ENCODE measurements around the gene NBPF3.

Gene NBPF3

GRCh38 chr1:21524686-21525339 is 84.9 kb downstream of the NBPF3 start:
- H3K4me3 ChIP-seq (ENCODE audit: low read depth, low read length), result no peak overlapping the region
- DNase-seq (ENCODE audit: low read depth, low spot score), result no peak
- TF ChIP-seq CTCF (IDR thresholded peaks at IDR 0.05; ENCODE audit: insufficient read depth, low read length, missing control alignments), result no peak
- ChIA-PET CTCF (interaction anchor here (1.8 kb wide), 1 partner anchor 16 kb away, joined by 4 read pairs; no protein-coding TSS in a partner anchor), POLR2A (no interaction called here)

- CTCF ChIA-PET, result interaction anchor here (1.8 kb wide), 1 partner anchor 15 kb away, joined by 4 read pairs; no protein-coding TSS in a partner anchor
- POLR2A ChIA-PET, result no interaction called here
- no peak for TF ChIP-seq CTCF (IDR thresholded peaks at IDR 0.05; ENCODE audit: insufficient read depth, low read length, missing control alignments)
- no peak for DNase-seq (ENCODE audit: low read depth, low spot score)
- H3K4me3 ChIP-seq (ENCODE audit: low read depth, low read length), result no peak overlapping the region
These were observed 85.4 kb downstream of the NBPF3 start for GRCh38 chr1:21525340-21525717.

- DNase-seq (ENCODE audit: low read depth, low spot score), result no peak
- TF ChIP-seq CTCF (IDR thresholded peaks at IDR 0.05; ENCODE audit: insufficient read depth, low read length, missing control alignments), result no peak
- ChIA-PET CTCF (no interaction called here), POLR2A (no interaction called here)
- no peak overlapping the region for H3K4me3 ChIP-seq (ENCODE audit: low read depth, low read length)
These were observed 86.5 kb downstream of the NBPF3 start for GRCh38 chr1:21526441-21526840.

- no peak overlapping the region for H3K4me3 ChIP-seq (ENCODE audit: low read depth, low read length)
- CTCF ChIA-PET, result interaction anchor here (3.0 kb wide), 1 partner anchor 11 kb away, joined by 12 read pairs; no protein-coding TSS in a partner anchor
- TF ChIP-seq CTCF (IDR thresholded peaks at IDR 0.05; ENCODE audit: insufficient read depth, low read length, missing control alignments), result no peak
- POLR2A ChIA-PET, result no interaction called here
- no peak for DNase-seq (ENCODE audit: low read depth, low spot score)
These were observed 90.6 kb downstream of the NBPF3 start for GRCh38 chr1:21530368-21531016.

GRCh38 chr1:21531241-21531640 is 91.3 kb downstream of the NBPF3 start:
- H3K4me3 ChIP-seq (ENCODE audit: low read depth, low read length), result no peak overlapping the region
- POLR2A ChIA-PET, result no interaction called here
- CTCF ChIA-PET, result interaction anchor here (3.0 kb wide), 1 partner anchor 10 kb away, joined by 12 read pairs; no protein-coding TSS in a partner anchor
- TF ChIP-seq CTCF (IDR thresholded peaks at IDR 0.05; ENCODE audit: insufficient read depth, low read length, missing control alignments), result no peak
- no peak for DNase-seq (ENCODE audit: low read depth, low spot score)

GRCh38 chr1:21532496-21532895 is 92.6 kb downstream of the NBPF3 start:
- no peak overlapping the region for H3K4me3 ChIP-seq (ENCODE audit: low read depth, low read length)
- ChIA-PET POLR2A (no interaction called here), CTCF (interaction anchor here (0.7 to 4.4 kb wide), 10 partner anchors 9 to 166 kb away, joined by 3 to 40 read pairs (median 4); no protein-coding TSS in a partner anchor)
- no peak for DNase-seq (ENCODE audit: low read depth, low spot score)
- TF ChIP-seq CTCF (IDR thresholded peaks at IDR 0.05; ENCODE audit: insufficient read depth, low read length, missing control alignments), result no peak

Data from AG04449 (cell line).